ENCODE data around the gene MITF.

- no peak for TF ChIP-seq CTCF (IDR thresholded peaks at IDR 0.05)
- no peak for TF ChIP-seq POLR2AphosphoS5 (IDR thresholded peaks at IDR 0.05)
- TF ChIP-seq POLR2A (IDR thresholded peaks at IDR 0.05), result no peak
- no peak for TF ChIP-seq EP300 (IDR thresholded peaks at IDR 0.05)
These were observed 23.5 kb downstream of the MITF start for GRCh38 chr3:69762768-69763229.

Data from suprapubic skin (tissue), 4 donors.